ENCODE data around the gene DPM1.

The DPM1 gene

GRCh38 chr20:50892394-50892793 lies 65.9 kb downstream of the DPM1 start:
- DNase-seq, result no peak

GRCh38 chr20:50891138-50891537 lies 67.2 kb downstream of the DPM1 start:
- no peak for DNase-seq

- no peak for DNase-seq
Measured at GRCh38 chr20:50887576-50887975, 70.8 kb downstream of the DPM1 start.

- no peak for DNase-seq
Measured at GRCh38 chr20:50886184-50886790, 72.0 kb downstream of the DPM1 start.

DNA sequence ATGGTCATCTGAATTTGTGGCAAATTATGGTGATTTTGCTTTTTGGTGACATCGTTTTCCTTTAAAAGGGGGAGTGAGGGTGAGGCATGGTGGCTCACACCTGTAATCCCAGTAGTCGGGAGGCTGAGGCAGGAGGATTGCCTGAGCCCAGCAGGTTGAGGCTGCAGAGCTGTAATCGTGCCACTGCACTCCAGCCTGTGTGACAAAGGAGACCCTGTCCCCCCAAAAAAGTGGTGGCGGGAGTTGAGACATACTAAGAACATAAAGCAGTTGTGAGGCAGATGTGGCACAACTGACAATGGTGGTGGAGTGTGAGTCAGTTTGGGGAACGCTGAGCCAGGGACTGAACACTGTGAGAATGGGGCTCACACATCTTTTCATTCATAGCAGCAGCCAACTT lies 72.6 kb downstream of the DPM1 start:
- DNase-seq, result no peak

- DNase-seq, result no peak
Measured at GRCh38 chr20:50885068-50885467, 73.3 kb downstream of the DPM1 start.

Data from NCI-H774 (cell line).